ENCODE measurements around the gene CHRNB2.

Gene CHRNB2

DNA sequence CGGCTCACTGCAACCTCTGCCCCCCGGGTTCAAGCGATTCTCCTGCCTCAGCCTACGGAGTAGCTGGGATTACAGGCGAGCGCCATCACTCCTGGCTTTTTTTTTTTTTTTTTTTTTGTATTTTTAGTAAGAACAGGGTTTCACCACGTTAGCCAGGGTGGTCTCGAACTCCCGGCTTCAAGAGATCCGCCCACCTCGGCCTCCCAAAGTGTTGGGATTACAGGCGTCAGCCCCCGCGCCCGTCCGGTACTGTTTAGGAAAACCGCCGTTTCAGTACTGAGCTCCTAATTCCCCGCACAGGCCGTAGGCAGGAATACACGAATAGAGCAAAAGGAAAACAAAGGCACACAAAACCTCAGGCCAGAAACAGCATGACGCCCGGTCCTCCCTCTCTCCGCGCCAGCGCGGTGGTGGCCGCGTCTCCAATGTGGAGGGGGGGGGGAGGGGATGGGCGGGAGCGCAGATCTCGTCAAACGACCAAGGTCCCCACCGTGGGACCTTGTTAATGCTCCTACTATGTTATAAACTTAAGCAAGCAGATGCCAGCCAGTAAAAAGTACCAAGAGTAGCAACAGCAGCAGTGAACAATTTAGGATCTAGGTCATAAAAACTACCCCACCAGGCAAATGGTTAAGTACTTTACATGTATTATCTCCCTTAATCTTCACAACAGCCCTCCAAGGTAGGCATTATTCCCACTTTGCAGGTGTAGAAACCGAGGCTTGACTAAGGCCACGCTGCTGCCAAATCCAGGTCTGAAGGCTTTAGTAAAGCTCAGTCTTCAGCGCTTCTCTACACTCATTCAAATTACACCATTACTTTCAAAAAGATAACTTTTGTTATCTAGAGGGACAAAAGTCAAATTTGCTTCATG lies 41.1 kb downstream of the CHRNB2 start (continued):
- TF ChIP-seq, protein P1, sequence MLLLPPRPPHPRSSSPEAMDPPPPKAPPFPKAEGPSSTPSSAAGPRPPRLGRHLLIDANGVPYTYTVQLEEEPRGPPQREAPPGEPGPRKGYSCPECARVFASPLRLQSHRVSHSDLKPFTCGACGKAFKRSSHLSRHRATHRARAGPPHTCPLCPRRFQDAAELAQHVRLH (tag by site-specific recombination; IDR thresholded peaks at IDR 0.05), result peak; percentile 70; the same call in 1 of the 2 replicates
- TF ChIP-seq ZNF792 (tag by site-specific recombination; IDR thresholded peaks at IDR 0.05) (no peak), ZNF324 (tag by site-specific recombination; IDR thresholded peaks at IDR 0.05) (0 out of 2 replicates have a peak, but pooled peaks have one; percentile 11), HOXD13 (CRISPR knock-in tag; IDR thresholded peaks at IDR 0.05; ENCODE audit: borderline replicate concordance) (no peak), ZNF791 (tag by site-specific recombination; IDR thresholded peaks at IDR 0.05) (no peak), ZNF292 (tag by site-specific recombination; IDR thresholded peaks at IDR 0.05; ENCODE audit: borderline replicate concordance, low read depth) (no peak), TRIM28 (IDR thresholded peaks at IDR 0.05; ENCODE audit: borderline replicate concordance, low read length) (no peak), ZNF239 (tag by site-specific recombination; IDR thresholded peaks at IDR 0.05) (no peak), ZNF174 (tag by site-specific recombination; IDR thresholded peaks at IDR 0.05) (no peak), ZBTB17 (tag by site-specific recombination; IDR thresholded peaks at IDR 0.05) (peak; percentile 58), ZNF423 (tag by site-specific recombination; IDR thresholded peaks at IDR 0.05) (no peak), ZNF16 (tag by site-specific recombination; IDR thresholded peaks at IDR 0.05; ENCODE audit: low read depth) (no peak), ZNF133 (tag by site-specific recombination; IDR thresholded peaks at IDR 0.05) (no peak), ZFHX2 (tag by site-specific recombination; conservative IDR thresholded peaks at IDR 0.05) (peak; percentile 92), ZNF623 (tag by site-specific recombination; IDR thresholded peaks at IDR 0.05) (no peak), ZNF544 (tag by site-specific recombination; IDR thresholded peaks at IDR 0.05) (no peak), ZNF138 (tag by site-specific recombination; IDR thresholded peaks at IDR 0.05; ENCODE audit: borderline replicate concordance) (no peak), ZNF114 (tag by site-specific recombination; IDR thresholded peaks at IDR 0.05) (no peak), ZNF548 (tag by site-specific recombination; IDR thresholded peaks at IDR 0.05) (no peak), ZNF610 (tag by site-specific recombination; IDR thresholded peaks at IDR 0.05; ENCODE audit: borderline replicate concordance) (peak; percentile 51; the same call in 1 of the 2 replicates), MEIS1 (CRISPR knock-in tag; IDR thresholded peaks at IDR 0.05; ENCODE audit: borderline replicate concordance) (no peak), GLIS1 (tag by site-specific recombination; IDR thresholded peaks at IDR 0.05) (peak; percentile 67; the same call in 1 of the 2 replicates), REPIN1 (tag by site-specific recombination; IDR thresholded peaks at IDR 0.05; ENCODE audit: low read depth) (no peak), KLF1 (tag by site-specific recombination; IDR thresholded peaks at IDR 0.05) (no peak), RBAK (tag by site-specific recombination; IDR thresholded peaks at IDR 0.05) (no peak), OSR2 (tag by site-specific recombination; IDR thresholded peaks at IDR 0.05) (peak; percentile 54; the same call in 1 of the 2 replicates)
- TF ChIP-seq, protein P2, sequence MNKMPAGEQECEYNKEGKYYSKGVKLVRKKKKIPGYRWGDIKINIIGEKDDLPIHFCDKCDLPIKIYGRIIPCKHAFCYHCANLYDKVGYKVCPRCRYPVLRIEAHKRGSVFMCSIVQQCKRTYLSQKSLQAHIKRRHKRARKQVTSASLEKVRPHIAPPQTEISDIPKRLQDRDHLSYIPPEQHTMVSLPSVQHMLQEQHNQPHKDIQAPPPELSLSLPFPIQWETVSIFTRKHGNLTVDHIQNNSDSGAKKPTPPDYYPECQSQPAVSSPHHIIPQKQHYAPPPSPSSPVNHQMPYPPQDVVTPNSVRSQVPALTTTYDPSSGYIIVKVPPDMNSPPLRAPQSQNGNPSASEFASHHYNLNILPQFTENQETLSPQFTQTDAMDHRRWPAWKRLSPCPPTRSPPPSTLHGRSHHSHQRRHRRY (tag by site-specific recombination; IDR thresholded peaks at IDR 0.05), result no peak
- TF ChIP-seq, protein P3, sequence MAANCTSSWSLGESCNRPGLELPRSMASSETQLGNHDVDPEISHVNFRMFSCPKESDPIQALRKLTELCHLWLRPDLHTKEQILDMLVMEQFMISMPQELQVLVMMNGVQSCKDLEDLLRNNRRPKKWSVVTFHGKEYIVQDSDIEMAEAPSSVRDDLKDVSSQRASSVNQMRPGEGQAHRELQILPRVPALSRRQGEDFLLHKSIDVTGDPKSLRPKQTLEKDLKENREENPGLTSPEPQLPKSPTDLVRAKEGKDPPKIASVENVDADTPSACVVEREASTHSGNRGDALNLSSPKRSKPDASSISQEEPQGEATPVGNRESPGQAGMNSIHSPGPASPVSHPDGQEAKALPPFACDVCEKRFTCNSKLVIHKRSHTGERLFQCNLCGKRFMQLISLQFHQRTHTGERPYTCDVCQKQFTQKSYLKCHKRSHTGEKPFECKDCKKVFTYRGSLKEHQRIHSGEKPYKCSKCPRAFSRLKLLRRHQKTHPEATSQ (tag by site-specific recombination; IDR thresholded peaks at IDR 0.05), result no peak
- TF ChIP-seq, protein P4, sequence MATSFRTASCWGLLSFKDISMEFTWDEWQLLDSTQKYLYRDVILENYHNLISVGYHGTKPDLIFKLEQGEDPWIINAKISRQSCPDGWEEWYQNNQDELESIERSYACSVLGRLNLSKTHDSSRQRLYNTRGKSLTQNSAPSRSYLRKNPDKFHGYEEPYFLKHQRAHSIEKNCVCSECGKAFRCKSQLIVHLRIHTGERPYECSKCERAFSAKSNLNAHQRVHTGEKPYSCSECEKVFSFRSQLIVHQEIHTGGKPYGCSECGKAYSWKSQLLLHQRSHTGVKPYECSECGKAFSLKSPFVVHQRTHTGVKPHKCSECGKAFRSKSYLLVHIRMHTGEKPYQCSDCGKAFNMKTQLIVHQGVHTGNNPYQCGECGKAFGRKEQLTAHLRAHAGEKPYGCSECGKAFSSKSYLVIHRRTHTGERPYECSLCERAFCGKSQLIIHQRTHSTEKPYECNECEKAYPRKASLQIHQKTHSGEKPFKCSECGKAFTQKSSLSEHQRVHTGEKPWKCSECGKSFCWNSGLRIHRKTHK (tag by site-specific recombination; IDR thresholded peaks at IDR 0.05), result no peak
- TF ChIP-seq, protein P5, sequence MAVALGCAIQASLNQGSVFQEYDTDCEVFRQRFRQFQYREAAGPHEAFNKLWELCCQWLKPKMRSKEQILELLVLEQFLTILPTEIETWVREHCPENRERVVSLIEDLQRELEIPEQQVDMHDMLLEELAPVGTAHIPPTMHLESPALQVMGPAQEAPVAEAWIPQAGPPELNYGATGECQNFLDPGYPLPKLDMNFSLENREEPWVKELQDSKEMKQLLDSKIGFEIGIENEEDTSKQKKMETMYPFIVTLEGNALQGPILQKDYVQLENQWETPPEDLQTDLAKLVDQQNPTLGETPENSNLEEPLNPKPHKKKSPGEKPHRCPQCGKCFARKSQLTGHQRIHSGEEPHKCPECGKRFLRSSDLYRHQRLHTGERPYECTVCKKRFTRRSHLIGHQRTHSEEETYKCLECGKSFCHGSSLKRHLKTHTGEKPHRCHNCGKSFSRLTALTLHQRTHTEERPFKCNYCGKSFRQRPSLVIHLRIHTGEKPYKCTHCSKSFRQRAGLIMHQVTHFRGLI (tag by site-specific recombination; IDR thresholded peaks at IDR 0.05), result no peak
- TF ChIP-seq, protein P6, sequence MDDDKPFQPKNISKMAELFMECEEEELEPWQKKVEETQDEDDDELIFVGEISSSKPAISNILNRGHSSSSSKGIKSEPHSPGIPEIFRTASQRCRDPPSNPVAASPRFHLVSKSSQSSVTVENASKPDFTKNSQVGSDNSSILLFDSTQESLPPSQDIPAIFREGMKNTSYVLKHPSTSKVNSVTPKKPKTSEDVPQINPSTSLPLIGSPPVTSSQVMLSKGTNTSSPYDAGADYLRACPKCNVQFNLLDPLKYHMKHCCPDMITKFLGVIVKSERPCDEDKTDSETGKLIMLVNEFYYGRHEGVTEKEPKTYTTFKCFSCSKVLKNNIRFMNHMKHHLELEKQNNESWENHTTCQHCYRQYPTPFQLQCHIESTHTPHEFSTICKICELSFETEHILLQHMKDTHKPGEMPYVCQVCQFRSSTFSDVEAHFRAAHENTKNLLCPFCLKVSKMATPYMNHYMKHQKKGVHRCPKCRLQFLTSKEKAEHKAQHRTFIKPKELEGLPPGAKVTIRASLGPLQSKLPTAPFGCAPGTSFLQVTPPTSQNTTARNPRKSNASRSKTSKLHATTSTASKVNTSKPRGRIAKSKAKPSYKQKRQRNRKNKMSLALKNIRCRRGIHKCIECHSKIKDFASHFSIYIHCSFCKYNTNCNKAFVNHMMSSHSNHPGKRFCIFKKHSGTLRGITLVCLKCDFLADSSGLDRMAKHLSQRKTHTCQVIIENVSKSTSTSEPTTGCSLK (tag by site-specific recombination; IDR thresholded peaks at IDR 0.05), result no peak
- TF ChIP-seq, protein P7, sequence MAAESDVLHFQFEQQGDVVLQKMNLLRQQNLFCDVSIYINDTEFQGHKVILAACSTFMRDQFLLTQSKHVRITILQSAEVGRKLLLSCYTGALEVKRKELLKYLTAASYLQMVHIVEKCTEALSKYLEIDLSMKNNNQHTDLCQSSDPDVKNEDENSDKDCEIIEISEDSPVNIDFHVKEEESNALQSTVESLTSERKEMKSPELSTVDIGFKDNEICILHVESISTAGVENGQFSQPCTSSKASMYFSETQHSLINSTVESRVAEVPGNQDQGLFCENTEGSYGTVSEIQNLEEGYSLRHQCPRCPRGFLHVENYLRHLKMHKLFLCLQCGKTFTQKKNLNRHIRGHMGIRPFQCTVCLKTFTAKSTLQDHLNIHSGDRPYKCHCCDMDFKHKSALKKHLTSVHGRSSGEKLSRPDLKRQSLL (tag by site-specific recombination; IDR thresholded peaks at IDR 0.05), result no peak

Data from HEK293 (cell line).